NCI-H1694 (cell line): ENCODE data around the gene TTC39C.

Source experiments
- DNase-seq: peaks from one replicate; lab custom pipeline; 2025; lab: John Stamatoyannopoulos, UW

The TTC39C gene

GRCh38 chr18:24014062-24014985 is at the start of gene TTC39C:
TSS of gene TTC39C (plus strand) at chr18:24014754. CDS start at chr18:24014872, 118 bp downstream.
- no peak for DNase-seq

- DNase-seq: no peak
These were observed 47.6 kb upstream of the TTC39C start for GRCh38 chr18:23966909-23967308.

GRCh38 chr18:23967321-23968089 is 47.0 kb upstream of the TTC39C start:
- DNase-seq: no peak

GRCh38 chr18:23968638-23969604 is 45.6 kb upstream of the TTC39C start:
- no peak for DNase-seq

GRCh38 chr18:23969664-23970063 is 44.9 kb upstream of the TTC39C start:
- DNase-seq: no peak

GRCh38 chr18:23970161-23971096 is 44.1 kb upstream of the TTC39C start:
- no peak for DNase-seq

GRCh38 chr18:23971097-23971440 is 43.5 kb upstream of the TTC39C start:
- DNase-seq: no peak

- DNase-seq: no peak
These were observed 42.8 kb upstream of the TTC39C start for GRCh38 chr18:23971666-23972230.

GRCh38 chr18:23972453-23972852 is 42.1 kb upstream of the TTC39C start:
- DNase-seq: no peak

- no peak for DNase-seq
These were observed 37.5 kb upstream of the TTC39C start for GRCh38 chr18:23977103-23977502.

GRCh38 chr18:23977719-23978483 is 36.7 kb upstream of the TTC39C start:
- no peak for DNase-seq

GRCh38 chr18:23981369-23981980 is 33.1 kb upstream of the TTC39C start:
- no peak for DNase-seq

GRCh38 chr18:23982155-23983079 is 32.1 kb upstream of the TTC39C start:
- DNase-seq: no peak

- no peak for DNase-seq
These were observed 31.4 kb upstream of the TTC39C start for GRCh38 chr18:23983112-23983511.

GRCh38 chr18:23986600-23987359 is 27.8 kb upstream of the TTC39C start:
- DNase-seq: no peak

- no peak for DNase-seq
These were observed 23.8 kb upstream of the TTC39C start for GRCh38 chr18:23990474-23991410.
